KOPT-K1 (cell line): ENCODE results near the gene HIVEP1.
A peak's percentile ranks its signal among the peaks of the same experiment; 100 is the strongest.
"Not testable (repeated sequence)": the region's sequence is repeated elsewhere in the genome, so short reads cannot be mapped to it uniquely, and the experiment has no call there.

Experiments
- H3K27ac ChIP-seq: fragments of 200-600 bp; sonication (generic); 2 replicates; pipeline ENCODE4 v1.5.1; 2016; ENCODE audit warnings: antibody characterized with exemption, mild to moderate bottlenecking, low read depth, low read length; ENCODE audit not compliant: poor library complexity, severe bottlenecking
- H3K36me3 ChIP-seq: fragments of 200-600 bp; sonication (generic); 2 replicates; pipeline ENCODE4 v1.5.1; 2017; ENCODE audit warnings: antibody characterized with exemption, mild to moderate bottlenecking, low read length, moderate library complexity; ENCODE audit not compliant: insufficient read depth
- H3K9me3 ChIP-seq: fragments of 200-600 bp; sonication (generic); 2 replicates; pipeline ENCODE4 v1.5.1; 2017; ENCODE audit warnings: antibody characterized with exemption, low read length, mild to moderate bottlenecking; ENCODE audit not compliant: insufficient read depth, poor library complexity, severe bottlenecking

HIVEP1 gene

GRCh38 chr6:12147557-12148316 lies 135.6 kb downstream of the HIVEP1 start:
- Histone ChIP-seq H3K36me3 (no peaks in the 10 kb centered on the region), H3K27ac (no peak overlapping the region), H3K9me3 (no peaks in the 10 kb centered on the region)

- Histone ChIP-seq H3K36me3 (no peaks in the 10 kb centered on the region), H3K27ac (no peak overlapping the region), H3K9me3 (no peaks in the 10 kb centered on the region)
Measured at GRCh38 chr6:12148317-12148801, 136.2 kb downstream of the HIVEP1 start.

GRCh38 chr6:12148841-12149240 lies 136.7 kb downstream of the HIVEP1 start:
- Histone ChIP-seq H3K36me3 (no peaks in the 10 kb centered on the region), H3K9me3 (no peaks in the 10 kb centered on the region), H3K27ac (no peak overlapping the region)

- Histone ChIP-seq H3K36me3 (no peaks in the 10 kb centered on the region), H3K27ac (no peak overlapping the region), H3K9me3 (no peaks in the 10 kb centered on the region)
Measured at GRCh38 chr6:12149944-12150510, 137.9 kb downstream of the HIVEP1 start.

- H3K9me3 ChIP-seq: no peaks in the 10 kb centered on the region
- no peaks in the 10 kb centered on the region for H3K36me3 ChIP-seq
- no peak overlapping the region for H3K27ac ChIP-seq
Measured at GRCh38 chr6:12150812-12151432, 138.8 kb downstream of the HIVEP1 start.

- H3K9me3 ChIP-seq: no peaks in the 10 kb centered on the region
- H3K36me3 ChIP-seq: no peaks in the 10 kb centered on the region
- H3K27ac ChIP-seq: no peak overlapping the region
Measured at GRCh38 chr6:12151433-12151820, 139.3 kb downstream of the HIVEP1 start.

- Histone ChIP-seq H3K9me3 (no peaks in the 10 kb centered on the region), H3K27ac (no peak overlapping the region), H3K36me3 (no peaks in the 10 kb centered on the region)
Measured at GRCh38 chr6:12152023-12152970, 140.2 kb downstream of the HIVEP1 start.

GRCh38 chr6:12155769-12156168 lies 143.7 kb downstream of the HIVEP1 start:
- H3K27ac ChIP-seq, H3K9me3 ChIP-seq, H3K36me3 ChIP-seq: not testable (repeated sequence)

GRCh38 chr6:12158686-12159415 lies 146.7 kb downstream of the HIVEP1 start:
- Histone ChIP-seq H3K9me3 (no peaks in the 10 kb centered on the region), H3K27ac (no peak overlapping the region), H3K36me3 (no peaks in the 10 kb centered on the region)

GRCh38 chr6:12160326-12160725 lies 148.2 kb downstream of the HIVEP1 start:
- no peak overlapping the region for H3K27ac ChIP-seq
- no peaks in the 10 kb centered on the region for H3K36me3 ChIP-seq
- H3K9me3 ChIP-seq: no peaks in the 10 kb centered on the region

- Histone ChIP-seq H3K27ac (no peak overlapping the region), H3K9me3 (no peaks in the 10 kb centered on the region), H3K36me3 (no peaks in the 10 kb centered on the region)
Measured at GRCh38 chr6:12162213-12162612, 150.1 kb downstream of the HIVEP1 start.

- H3K9me3 ChIP-seq: no peaks in the 10 kb centered on the region
- peak overlapping the region; percentile 19 for H3K27ac ChIP-seq
- no peaks in the 10 kb centered on the region for H3K36me3 ChIP-seq
Measured at GRCh38 chr6:12163149-12163548, 151.0 kb downstream of the HIVEP1 start.

- H3K9me3 ChIP-seq: no peaks in the 10 kb centered on the region
- H3K27ac ChIP-seq: peak overlapping the region; percentile 19
- no peaks in the 10 kb centered on the region for H3K36me3 ChIP-seq
Measured at GRCh38 chr6:12163744-12164507, 151.8 kb downstream of the HIVEP1 start.

- Histone ChIP-seq H3K27ac (no peak overlapping the region), H3K9me3 (no peaks in the 10 kb centered on the region), H3K36me3 (no peaks in the 10 kb centered on the region)
Measured at GRCh38 chr6:12164508-12164770, 152.3 kb downstream of the HIVEP1 start.
